Ovary (tissue), 3 donors: ENCODE measurements around the gene ZPR1.

Source experiments
- EP300 ChIP-seq: sonication (generic); formaldehyde crosslinking; IDR thresholded peaks from one replicate; pipeline ENCODE4 v1.6.1; 2017; ENCODE audit warnings: antibody characterized with exemption
- POLR2A ChIP-seq: fragments of 450-650 bp; IDR thresholded peaks from one replicate; pipeline ENCODE4 v1.6.1; 2017; ENCODE audit warnings: antibody characterized with exemption, mild to moderate bottlenecking, moderate library complexity
- TF ChIP-seq, protein P1 (sequence below), 3 donors: fragments of 450-650 bp in 2 of 3; fragments of 200-600 bp in 1 of 3; IDR thresholded peaks; one replicate each; pipeline versions ENCODE4 v1.5.1 to v1.8.0; 2016 to 2022; ENCODE audit warnings: antibody characterized with exemption in 3 of 3, mild to moderate bottlenecking in 1 of 3
- donor health status: DM: no; HTN: no; CAD: no.

DNA sequence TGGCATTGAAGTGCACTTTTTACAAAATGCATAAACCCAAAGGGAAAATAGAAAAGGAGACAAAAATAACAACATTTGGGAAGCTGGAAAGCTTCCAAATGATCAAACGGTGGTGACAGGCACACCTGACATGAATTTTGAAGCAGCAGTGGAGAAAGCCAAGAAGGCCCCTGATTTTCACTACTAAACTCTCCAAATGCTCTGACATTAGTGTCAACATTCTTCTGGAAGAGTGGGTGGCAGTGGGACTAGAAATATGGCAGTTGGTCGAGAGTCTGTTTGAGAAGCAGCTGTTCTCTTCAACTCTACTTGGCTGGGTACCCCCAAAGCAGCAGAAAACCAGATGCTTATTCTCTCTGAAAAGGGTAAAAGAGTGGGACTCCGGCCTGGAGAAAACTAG lies 16.2 kb upstream of the ZPR1 start:
- TF ChIP-seq, protein P1, sequence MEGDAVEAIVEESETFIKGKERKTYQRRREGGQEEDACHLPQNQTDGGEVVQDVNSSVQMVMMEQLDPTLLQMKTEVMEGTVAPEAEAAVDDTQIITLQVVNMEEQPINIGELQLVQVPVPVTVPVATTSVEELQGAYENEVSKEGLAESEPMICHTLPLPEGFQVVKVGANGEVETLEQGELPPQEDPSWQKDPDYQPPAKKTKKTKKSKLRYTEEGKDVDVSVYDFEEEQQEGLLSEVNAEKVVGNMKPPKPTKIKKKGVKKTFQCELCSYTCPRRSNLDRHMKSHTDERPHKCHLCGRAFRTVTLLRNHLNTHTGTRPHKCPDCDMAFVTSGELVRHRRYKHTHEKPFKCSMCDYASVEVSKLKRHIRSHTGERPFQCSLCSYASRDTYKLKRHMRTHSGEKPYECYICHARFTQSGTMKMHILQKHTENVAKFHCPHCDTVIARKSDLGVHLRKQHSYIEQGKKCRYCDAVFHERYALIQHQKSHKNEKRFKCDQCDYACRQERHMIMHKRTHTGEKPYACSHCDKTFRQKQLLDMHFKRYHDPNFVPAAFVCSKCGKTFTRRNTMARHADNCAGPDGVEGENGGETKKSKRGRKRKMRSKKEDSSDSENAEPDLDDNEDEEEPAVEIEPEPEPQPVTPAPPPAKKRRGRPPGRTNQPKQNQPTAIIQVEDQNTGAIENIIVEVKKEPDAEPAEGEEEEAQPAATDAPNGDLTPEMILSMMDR (IDR thresholded peaks at IDR 0.05), result no peak
- TF ChIP-seq EP300 (no peak), POLR2A (no peak)
